ENCODE measurements around the gene S1PR3. TPM values are rescaled to one million over a fixed set of nuclear protein-coding genes. Genes with fewer than 3 reads are reported as not detected.

Gene S1PR3
- total RNA-seq, 2 experiments from 2014 or later: 0.31 to 0.33 TPM

- Mint-ChIP-seq H3K9me3 (no peaks in the 10 kb centered on the region), H3K27ac (no peak overlapping the region), H3K4me1 (ENCODE audit: low read depth) (no peaks in the 10 kb centered on the region), H3K27me3 (peaks cover 20% of the 10 kb centered on the region), H3K36me3 (ENCODE audit: low read depth) (no peaks in the 10 kb centered on the region), H3K4me3 (no peak overlapping the region)
- H3K4me3 ChIP-seq (ENCODE audit: low read length): no peak overlapping the region
- CTCF ChIA-PET: no interaction called here
- TF ChIP-seq CTCF (IDR thresholded peaks at IDR 0.05): no peak
- peaks cover 0 to 10% of the 10 kb centered on the region in 2 experiments for H3K9me3 ChIP-seq (ENCODE audit: control insufficient read depth in 1 of 2, insufficient read depth in 1 of 2, low read length in 2 of 2)
- no peaks in the 10 kb centered on the region for H3K36me3 ChIP-seq (ENCODE audit: insufficient read depth, low read length)
- POLR2A ChIA-PET: no interaction called here
- peaks cover 0 to 2% of the 10 kb centered on the region in 2 experiments for H3K27me3 ChIP-seq (ENCODE audit: control insufficient read depth in 1 of 2, insufficient read depth in 2 of 2, low read length in 2 of 2)
- ATAC-seq (ENCODE audit: poor library complexity): no peak
- DNase-seq: no peak
- intact Hi-C loops (cut with DNase I, micrococcal nuclease): no loop called here
- H3K4me1 ChIP-seq (ENCODE audit: insufficient read depth, low read length): no peaks in the 10 kb centered on the region
- no peak overlapping the region for H3K27ac ChIP-seq (ENCODE audit: low read depth in 1 of 2, low read length in 2 of 2)
Measured at GRCh38 chr9:89053301-89053700, 62.0 kb downstream of the S1PR3 start.

Other genes with a start within 250 kb of the S1PR3 start
- gene SHC3, start 187.3 kb downstream of the S1PR3 start, total RNA-seq: not detected